K562 (cell line): ENCODE results near the gene PLPP7. TPM values are rescaled to one million over a fixed set of nuclear protein-coding genes. Genes with fewer than 3 reads are reported as not detected.

Experiments used
- ATAC-seq: fragments of 200-7000 bp; cut with Tn5 transposase; 3 replicates; pipeline ENCODE4 v1.9.1; 2020; ENCODE audit warnings: moderate library complexity
- BruUV-seq: library from RNA; stranded (reverse); fragments of 400-500 nt; replicated peaks from 2 replicates; lab custom pipeline; 2021; lab: Mats Ljungman, UMichigan
- CTCF ChIA-PET: fragments of 300-600 bp; formaldehyde crosslinking; extraction: SDS; loops from one replicate; lab custom pipeline; 2021; ENCODE audit warnings: low intra/inter-chr PET ratio; lab: Yijun Ruan, JAX
- POLR2A ChIA-PET: fragments of 300-600, 350-650 bp; sonication (Branson Sonifier 250); formaldehyde crosslinking; extraction: SDS; loops from one replicate; lab custom pipeline; 2021; ENCODE audit warnings: antibody characterized with exemption, inconsistent platforms; lab: Yijun Ruan, JAX
- DNase-seq, 4 experiments: peaks; one replicate each; pipeline versions ENCODE4 v3.0.0 to v3.0.0-alpha.2; 2011 to 2018; ENCODE audit warnings: low spot score in 3 of 4, mixed read lengths in 3 of 4; ENCODE audit errors: extremely low read depth in 1 of 4
- FAIRE-seq: peaks from 2 replicates; lab custom pipeline; 2011; peaks lifted over from hg19 to GRCh38; lab: Jason Lieb, UNC
- H2AFZ ChIP-seq: 2 replicates; pipeline ENCODE4 v1.6.0; 2011; ENCODE audit warnings: low read depth, low read length, control low read depth, inconsistent platforms
- H3K27ac ChIP-seq: fragments of 200-600 bp; 3 replicates; pipeline ENCODE4 v1.8.0; 2011; ENCODE audit warnings: low read depth, mild to moderate bottlenecking, control low read depth, inconsistent platforms, low read length, moderate library complexity, mixed read lengths; ENCODE audit errors: extremely low read depth
- H3K27me3 ChIP-seq, 2 experiments: fragments of 300-600 bp in 1 of 2; 2 replicates in 1 of 2; 3 replicates in 1 of 2; pipeline versions ENCODE4 v1.6.0 to v1.8.0; 2011; ENCODE audit warnings: inconsistent platforms in 2 of 2, low read length in 2 of 2, mild to moderate bottlenecking in 1 of 2, mixed read lengths in 1 of 2, moderate library complexity in 1 of 2; ENCODE audit not compliant: control insufficient read depth in 2 of 2, insufficient read depth in 2 of 2
- H3K36me3 ChIP-seq: fragments of 300-600 bp; 3 replicates; pipeline ENCODE4 v1.8.0; 2011; ENCODE audit warnings: mild to moderate bottlenecking, low read length, inconsistent platforms; ENCODE audit not compliant: control insufficient read depth, insufficient read depth
- H3K4me1 ChIP-seq, 2 experiments: fragments of 200-600 bp in 1 of 2; replicated peaks in 1 of 2; 2 replicates in 1 of 2; 3 replicates in 1 of 2; pipeline versions ENCODE4 v1.5.1 to v1.8.0; 2011; ENCODE audit warnings: inconsistent platforms in 2 of 2, low read length in 2 of 2, mild to moderate bottlenecking in 1 of 2, mixed read lengths in 1 of 2, moderate library complexity in 1 of 2; ENCODE audit not compliant: control insufficient read depth in 2 of 2, insufficient read depth in 2 of 2
- H3K4me2 ChIP-seq: 2 replicates; pipeline ENCODE4 v1.6.1; 2011; ENCODE audit warnings: low read length, control low read depth, inconsistent platforms, mixed read lengths; ENCODE audit not compliant: insufficient read depth
- H3K4me3 ChIP-seq: fragments of 200-600 bp; sonication (generic), shearing (Covaris generic); 2 replicates; pipeline ENCODE4 v1.5.1; 2016; ENCODE audit warnings: control low read depth, inconsistent platforms
- H3K79me2 ChIP-seq: fragments of 200-600 bp; 3 replicates; pipeline ENCODE4 v1.8.0; 2011; ENCODE audit warnings: low read length, inconsistent platforms; ENCODE audit not compliant: control insufficient read depth, insufficient read depth
- H3K9ac ChIP-seq, 2 experiments: 2 replicates each; pipeline versions ENCODE4 v1.6.0 to v1.6.1; 2011; ENCODE audit warnings: low read depth in 2 of 2, low read length in 2 of 2, control low read depth in 1 of 2, inconsistent platforms in 1 of 2, mild to moderate bottlenecking in 1 of 2, mixed read lengths in 1 of 2; ENCODE audit not compliant: insufficient read depth in 1 of 2
- H3K9me1 ChIP-seq: one replicate; pipeline ENCODE4 v1.6.0; 2011; ENCODE audit warnings: inconsistent platforms, mild to moderate bottlenecking, low read length, moderate library complexity; ENCODE audit not compliant: control insufficient read depth, insufficient read depth
- H3K9me3 ChIP-seq: replicated peaks from 2 replicates; pipeline ENCODE4 v1.5.1; 2011; ENCODE audit warnings: low read depth, low read length, inconsistent platforms; ENCODE audit not compliant: control insufficient read depth, insufficient read depth
- H4K20me1 ChIP-seq: replicated peaks from 2 replicates; pipeline ENCODE4 v1.6.1; 2011; ENCODE audit warnings: low read length, inconsistent platforms, mixed read lengths; ENCODE audit not compliant: control insufficient read depth, insufficient read depth
- BRF1 ChIP-seq: IDR thresholded peaks from 3 replicates; pipeline ENCODE4 v1.6.1; 2011; ENCODE audit warnings: borderline replicate concordance, mild to moderate bottlenecking; ENCODE audit not compliant: insufficient read length; ENCODE audit errors: extremely low read depth
- C11orf30 ChIP-seq: fragments of 450-650 bp; IDR thresholded peaks from 2 replicates; pipeline ENCODE4 v1.6.1; 2016; ENCODE audit warnings: low read depth, mild to moderate bottlenecking
- DEAF1 ChIP-seq: fragments of 450-650 bp; formaldehyde crosslinking; IDR thresholded peaks from 2 replicates; pipeline ENCODE4 v1.4.0; 2020; ENCODE audit warnings: mild to moderate bottlenecking, moderate library complexity
- EGR1 ChIP-seq: fragments of 450-650 bp; conservative IDR thresholded peaks from 2 replicates; pipeline ENCODE4 v1.6.1; 2017; ENCODE audit warnings: mild to moderate bottlenecking
- EP300 ChIP-seq: IDR thresholded peaks from 2 replicates; pipeline ENCODE4 v1.6.1; 2012; ENCODE audit warnings: low read length, improper control_type of control experiment
- HES1 ChIP-seq: fragments of 450-650 bp; IDR thresholded peaks from 2 replicates; pipeline ENCODE4 v1.6.1; 2016; ENCODE audit warnings: low read depth, mild to moderate bottlenecking, moderate library complexity
- KDM2B ChIP-seq: fragments of 250-450 bp; sonication (Bioruptor Pico); IDR thresholded peaks from 2 replicates; pipeline ENCODE4 v1.8.0; 2021; ENCODE audit warnings: mild to moderate bottlenecking, moderate library complexity
- KLF13 ChIP-seq: fragments of 450-650 bp; IDR thresholded peaks from 2 replicates; pipeline ENCODE4 v1.6.1; 2016; ENCODE audit warnings: missing genetic modification characterization, low read depth, mild to moderate bottlenecking, missing compliant biosample characterization, moderate library complexity, borderline replicate concordance
- MAFF ChIP-seq: IDR thresholded peaks from 2 replicates; pipeline ENCODE4 v1.6.1; 2012; ENCODE audit warnings: low read length, improper control_type of control experiment
- MAFG ChIP-seq: fragments of 450-650 bp; conservative IDR thresholded peaks from 2 replicates; pipeline ENCODE4 v1.6.1; 2016; ENCODE audit warnings: missing genetic modification characterization, missing compliant biosample characterization
- MAFK ChIP-seq: IDR thresholded peaks from 2 replicates; pipeline ENCODE4 v1.6.1; 2011; ENCODE audit warnings: low read length, improper control_type of control experiment
- NFE2 ChIP-seq: IDR thresholded peaks from 2 replicates; pipeline ENCODE4 v1.6.1; 2014; ENCODE audit warnings: antibody characterized with exemption, low read depth
- NFIC ChIP-seq: fragments of 450-650 bp; IDR thresholded peaks from 2 replicates; pipeline ENCODE4 v1.6.1; 2017; ENCODE audit warnings: mild to moderate bottlenecking, inconsistent platforms
- PHF8 ChIP-seq: fragments of 200-600 bp; sonication (generic); IDR thresholded peaks from 2 replicates; pipeline ENCODE4 v1.6.1; 2012; ENCODE audit warnings: mixed run types, mild to moderate bottlenecking, inconsistent platforms, low read length, moderate library complexity, borderline replicate concordance
- PRMT5 ChIP-seq: sonication (generic); formaldehyde crosslinking; IDR thresholded peaks from 2 replicates; pipeline ENCODE4 v1.5.0; 2020; ENCODE audit warnings: missing genetic modification reagents
- RBFOX2 ChIP-seq: fragments of 200-400 bp; formaldehyde crosslinking; IDR thresholded peaks from 2 replicates; pipeline ENCODE4 v1.6.1; 2017; ENCODE audit warnings: low read depth, mild to moderate bottlenecking, low read length, moderate library complexity
- TRIM24 ChIP-seq, 2 experiments: fragments of 450-650 bp; IDR thresholded peaks; 2 replicates each; pipeline ENCODE4 v1.6.1; 2016
- XRCC5 ChIP-seq: fragments of 200-400 bp; formaldehyde crosslinking; IDR thresholded peaks from 2 replicates; pipeline ENCODE4 v1.6.1; 2017; ENCODE audit warnings: low read depth, mild to moderate bottlenecking, low read length
- ZNF143 ChIP-seq: sonication (generic); formaldehyde crosslinking; IDR thresholded peaks from 2 replicates; pipeline ENCODE4 v1.9.0; 2022; ENCODE audit warnings: mild to moderate bottlenecking, missing genetic modification reagents
- ZNF263 ChIP-seq: sonication (generic); formaldehyde crosslinking; IDR thresholded peaks from 2 replicates; pipeline ENCODE4 v1.8.0; 2022; ENCODE audit warnings: mild to moderate bottlenecking, missing genetic modification reagents, borderline replicate concordance
- ZNF316 ChIP-seq: fragments of 450-650 bp; IDR thresholded peaks from 2 replicates; pipeline ENCODE4 v1.6.1; 2016
- ZNF384 ChIP-seq: IDR thresholded peaks from 2 replicates; pipeline ENCODE4 v1.6.1; 2012; ENCODE audit warnings: low read depth, low read length, improper control_type of control experiment
- ZNF507 ChIP-seq: conservative IDR thresholded peaks from 2 replicates; pipeline ENCODE4 v1.6.1; 2017; ENCODE audit warnings: missing genetic modification characterization, missing compliant biosample characterization
- ZNF75A ChIP-seq: fragments of 450-650 bp; formaldehyde crosslinking; IDR thresholded peaks from 2 replicates; pipeline ENCODE4 v1.4.0; 2020; ENCODE audit warnings: mild to moderate bottlenecking
- WGBS: fragments of 100-300 bp; shearing (Covaris generic); methylation state at CpG from one replicate; pipeline ENCODE4 v1.1.6; 2016; ENCODE audit warnings: low coverage, mixed read lengths; ENCODE audit not compliant: insufficient coverage; ENCODE audit errors: missing lambda C conversion rate; 5-methylcytosine and 5-hydroxymethylcytosine counted together
- in situ Hi-C: fragments of 300-500 bp; cut with MboI; formaldehyde crosslinking; loops from 4 replicates; pipeline ENCODE4 v1.15.0; 2018; ENCODE audit warnings: inconsistent platforms, mixed read lengths
- intact Hi-C: fragments of 100-400 bp; cut with micrococcal nuclease; formaldehyde crosslinking; loops from 2 replicates; pipeline ENCODE4 v1.14.2; 2022
- polyA plus RNA-seq, 8 experiments: library from polyadenylated mRNA; depleted of rRNA in 4 of 8; stranded (reverse) in 5 of 8; unstranded in 3 of 8; fragments of >200 nt; fragmentation: Nextera tagmentation in 2 of 8; fragmentation: Illumina TruSeq in 1 of 8; extraction: Ambion mirVana in 2 of 8; extraction: Trizol in 1 of 8; gene quantifications; 2 replicates each; pipeline versions ENCODE4 v1.2.1 to v1.2.3, GENCODE V29; 2011 to 2014; ENCODE audit warnings: inconsistent platforms in 1 of 8, missing spikeins in 1 of 8
- total RNA-seq, 7 experiments: library from RNA; depleted of rRNA in 6 of 7; stranded (reverse); fragments of >200 nt in 6 of 7; fragmentation: Illumina TruSeq in 2 of 7; extraction: Trizol in 2 of 7; gene quantifications; 2 replicates each; pipeline versions ENCODE4 v1.2.1 to v1.2.3, GENCODE V29; 2011 to 2021; ENCODE audit warnings: low replicate concordance in 1 of 7

PLPP7 gene
- total and polyA plus RNA-seq, 9 of the 15 experiments (the other 6 are each of a cell fraction or from before 2014, with no cell fraction given) = 0.09 to 0.93 (median 0.18) TPM; not detected in 4

- Histone ChIP-seq H3K36me3 (no peaks in the 10 kb centered on the region), H3K27ac (no peak overlapping the region), H3K9ac (peak overlapping the region in 1 of 2 experiments; percentile 80; a peak in 2 of 4 replicates), H3K27me3 (no peaks in the 10 kb centered on the region), H3K4me1 (peaks cover 3 to 25% of the 10 kb centered on the region in 2 experiments; a peak in 4 of 5 replicates), H3K4me3 (no peak overlapping the region), H3K79me2 (no peaks in the 10 kb centered on the region), H4K20me1 (no peaks in the 10 kb centered on the region), H2AFZ (peak overlapping the region; percentile 67), H3K9me3 (no peaks in the 10 kb centered on the region), H3K4me2 (peak overlapping the region; percentile 34; the same call in 1 of the 2 replicates), H3K9me1 (no peaks in the 10 kb centered on the region)
- in situ Hi-C loops = no loop called here
- FAIRE-seq (no peak), DNase-seq (peak in 3 of 4 experiments; percentile 45 to 47 (median 45)), ATAC-seq (no peak)
- intact Hi-C loops = no loop called here
- POLR2A ChIA-PET = interaction anchor here (0.6 to 1.0 kb wide), 2 partner anchors 14 to 27 kb away, joined by 3 read pairs; no protein-coding TSS in a partner anchor
- 22% methylated on average over 19 of the region's 19 CpGs for WGBS
- CTCF ChIA-PET = interaction anchor here (0.5 kb wide), 1 partner anchor 17 kb away, joined by 5 read pairs; no protein-coding TSS in a partner anchor
- BruUV-seq = no TSS peak
- TF ChIP-seq HES1 (no peak), EGR1 (peak; percentile 74), PRMT5 (CRISPR knock-in tag) (no peak), ZNF384 (no peak), NFE2 (peak; percentile 64), DEAF1 (CRISPR knock-in tag) (no peak), BRF1 (no peak), ZNF263 (CRISPR knock-in tag) (no peak), KDM2B (CRISPR knock-in tag) (no peak), XRCC5 (no peak), MAFG (tag) (peak; percentile 95), RBFOX2 (no peak), ZNF507 (tag) (no peak), EP300 (no peak), NFIC (peak; percentile 60), TRIM24 (IDR thresholded peaks at IDR 0.05) (0 out of 4 replicates have a peak, but pooled peaks of 1 of the 2 experiments have one; percentile 8), MAFK (peak; percentile 95), ZNF316 (peak; percentile 98), ZNF75A (CRISPR knock-in tag) (no peak), ZNF143 (CRISPR knock-in tag) (no peak), PHF8 (no peak), KLF13 (tag) (0 out of 2 replicates have a peak, but pooled peaks have one; percentile 22), MAFF (peak; percentile 91), C11orf30 (peak; percentile 98)
Observed at GRCh38 chr9:131347376-131348020, 58.0 kb downstream of the PLPP7 start.
